Fibroblast of lung (primary cell): ENCODE data around the gene TACC2.

Source experiments
- EZH2 ChIP-seq: IDR thresholded peaks from 2 replicates; pipeline ENCODE4 v1.5.1; 2012; ENCODE audit warnings: low read length, control low read depth, mild to moderate bottlenecking; ENCODE audit errors: missing control alignments
- TF ChIP-seq, protein P1 (sequence below), 2 donors: IDR thresholded peaks in 1 of 2; conservative IDR thresholded peaks in 1 of 2; 1 replicate in 1 of 2; 2 replicates in 1 of 2; pipeline ENCODE4 v1.5.1; 2011 to 2012; ENCODE audit warnings: low read length in 2 of 2, control low read depth in 1 of 2, inconsistent platforms in 1 of 2, low read depth in 1 of 2, mild to moderate bottlenecking in 1 of 2

DNA sequence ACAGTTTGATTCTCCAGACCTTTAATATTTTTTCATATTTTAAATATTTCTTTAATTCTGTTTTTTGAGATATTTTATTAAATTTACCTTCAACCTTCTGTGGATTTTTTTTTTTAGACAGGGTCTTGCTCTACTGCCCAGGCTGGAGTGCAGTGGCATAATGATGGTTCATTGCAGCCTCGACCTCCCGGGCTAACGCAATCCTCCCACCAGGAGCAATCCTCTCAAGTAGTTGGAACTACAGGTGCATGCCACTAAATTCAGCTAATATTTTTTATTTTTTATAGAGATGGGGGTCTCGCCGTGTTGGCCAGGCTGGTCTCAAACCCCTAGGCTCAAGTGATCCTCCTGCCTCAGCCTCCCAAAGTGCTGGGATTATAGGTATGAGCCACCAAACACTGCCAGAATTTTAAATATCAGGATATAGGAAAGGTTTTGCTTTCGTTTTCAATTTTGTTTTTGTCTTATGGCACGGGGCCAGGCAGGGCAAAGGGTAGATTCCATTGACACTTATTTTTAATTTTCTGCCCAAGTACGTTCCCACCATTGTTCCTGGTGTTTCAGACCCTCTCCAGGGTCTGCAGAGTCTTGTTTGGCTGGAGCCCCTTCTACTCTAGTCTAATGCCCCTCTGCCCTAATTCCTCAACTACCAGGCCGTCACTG, 1.2 kb downstream of the TACC2 start:
- TF ChIP-seq, protein P1, sequence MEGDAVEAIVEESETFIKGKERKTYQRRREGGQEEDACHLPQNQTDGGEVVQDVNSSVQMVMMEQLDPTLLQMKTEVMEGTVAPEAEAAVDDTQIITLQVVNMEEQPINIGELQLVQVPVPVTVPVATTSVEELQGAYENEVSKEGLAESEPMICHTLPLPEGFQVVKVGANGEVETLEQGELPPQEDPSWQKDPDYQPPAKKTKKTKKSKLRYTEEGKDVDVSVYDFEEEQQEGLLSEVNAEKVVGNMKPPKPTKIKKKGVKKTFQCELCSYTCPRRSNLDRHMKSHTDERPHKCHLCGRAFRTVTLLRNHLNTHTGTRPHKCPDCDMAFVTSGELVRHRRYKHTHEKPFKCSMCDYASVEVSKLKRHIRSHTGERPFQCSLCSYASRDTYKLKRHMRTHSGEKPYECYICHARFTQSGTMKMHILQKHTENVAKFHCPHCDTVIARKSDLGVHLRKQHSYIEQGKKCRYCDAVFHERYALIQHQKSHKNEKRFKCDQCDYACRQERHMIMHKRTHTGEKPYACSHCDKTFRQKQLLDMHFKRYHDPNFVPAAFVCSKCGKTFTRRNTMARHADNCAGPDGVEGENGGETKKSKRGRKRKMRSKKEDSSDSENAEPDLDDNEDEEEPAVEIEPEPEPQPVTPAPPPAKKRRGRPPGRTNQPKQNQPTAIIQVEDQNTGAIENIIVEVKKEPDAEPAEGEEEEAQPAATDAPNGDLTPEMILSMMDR (conservative IDR thresholded peaks at IDR 0.05 in 1 of 2, IDR thresholded peaks at IDR 0.05 in 1 of 2; ENCODE audit: low read depth in 1 of 2, low read length in 2 of 2), result no peak
- TF ChIP-seq EZH2, result no peak
